Measurements from ENCODE around the gene TRIM38. TPM values are rescaled to one million over a fixed set of nuclear protein-coding genes. Genes with fewer than 3 reads are reported as not detected.
"Not testable (repeated sequence)": the region's sequence is repeated elsewhere in the genome, so short reads cannot be mapped to it uniquely, and the experiment has no call there.

TRIM38 gene
- total and polyA plus RNA-seq, 12 donors, result 1.3 to 5.4 (median 2.7) TPM

DNA sequence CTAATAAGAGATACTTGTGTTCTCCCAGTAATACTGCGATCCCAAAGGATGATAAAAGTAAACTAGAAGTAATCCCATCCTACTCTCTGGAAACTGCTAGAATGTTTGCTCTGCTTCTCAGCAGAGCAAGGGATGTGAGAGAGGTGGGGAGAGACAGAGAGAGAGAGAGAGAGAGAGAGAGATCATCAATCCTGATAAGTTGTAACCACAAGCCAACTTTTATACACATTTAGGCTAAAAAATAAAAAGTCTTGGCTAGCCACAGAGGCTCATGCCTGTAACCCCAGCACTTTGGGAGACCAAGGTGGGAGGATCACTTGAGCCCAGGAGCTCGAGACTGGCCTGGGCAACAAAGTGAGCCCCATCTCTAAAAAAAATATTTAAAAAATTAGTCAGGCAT is 16.0 kb upstream of the TRIM38 start:
- TF ChIP-seq CTCF (IDR thresholded peaks at IDR 0.05), result no peak
- 89 to 93% methylated on average over 2 of the region's 2 CpGs for WGBS, 2 donors
- intact Hi-C loops (cut with DNase I), result loop anchor here in 1 of 10 donors (10.0 kb wide), 1 partner anchor 232 kb away; no protein-coding TSS in a partner anchor
- H3K27me3 ChIP-seq, result no peaks in the 10 kb centered on the region
- H3K9me3 ChIP-seq, result peaks cover 0 to 9% (median 0%) of the 10 kb centered on the region in 11 donors
- DNase-seq (no peak), ATAC-seq (no peak)
- H3K4me1 ChIP-seq, result no peaks in the 10 kb centered on the region
- no peak overlapping the region for H3K4me3 ChIP-seq
- no peak overlapping the region for H3K27ac ChIP-seq
- H3K36me3 ChIP-seq, result no peaks in the 10 kb centered on the region

DNA sequence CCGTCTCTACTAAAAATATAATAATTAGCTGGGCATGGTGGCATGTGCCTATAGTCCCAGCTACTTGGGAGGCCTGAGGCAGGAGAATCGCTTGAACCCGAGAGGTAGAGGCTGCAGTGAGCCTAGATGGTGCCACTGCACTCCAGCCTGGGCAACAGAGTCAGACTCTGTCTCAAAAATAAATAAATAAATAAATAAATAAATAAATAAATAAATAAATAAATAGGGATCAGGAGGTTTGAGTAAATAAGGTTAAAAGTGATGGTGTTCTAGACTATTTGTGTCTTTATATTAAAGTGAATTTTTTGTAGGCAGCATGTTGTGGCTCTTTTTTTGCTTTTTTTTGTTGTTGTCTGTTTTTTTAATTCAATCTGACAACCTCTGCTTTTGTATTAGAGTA is 15.1 kb upstream of the TRIM38 start:
- H3K4me3 ChIP-seq, DNase-seq, H3K27me3 ChIP-seq, H3K27ac ChIP-seq, ATAC-seq, H3K36me3 ChIP-seq, H3K4me1 ChIP-seq, H3K9me3 ChIP-seq: not testable (repeated sequence)
- WGBS, 2 donors, result 93 to 95% methylated on average over 3 of the region's 3 CpGs
- intact Hi-C loops (cut with DNase I), result loop anchor here in 1 of 10 donors (10.0 kb wide), 1 partner anchor 233 kb away; no protein-coding TSS in a partner anchor

DNA sequence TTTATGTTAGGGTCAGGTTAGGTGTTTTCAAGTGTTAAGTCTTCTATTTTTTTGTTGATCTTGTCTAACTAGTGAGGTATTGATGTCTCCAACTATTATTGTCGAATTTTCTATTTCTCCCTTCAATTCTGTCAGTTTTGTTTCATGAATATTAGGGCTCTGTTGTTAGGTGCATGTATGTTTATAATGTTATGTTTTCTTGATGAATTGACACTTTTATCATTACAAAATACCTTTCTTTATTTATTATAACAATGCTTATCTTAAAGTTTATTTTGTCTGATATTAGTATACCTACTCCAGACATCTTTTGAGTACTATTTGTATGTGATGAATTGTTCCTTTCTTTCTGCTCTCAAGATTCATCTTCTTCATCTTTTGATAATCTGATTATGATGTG is 12.9 kb upstream of the TRIM38 start:
- intact Hi-C loops (cut with DNase I), result loop anchor here in 1 of 10 donors (10.0 kb wide), 1 partner anchor 235 kb away; no protein-coding TSS in a partner anchor
- no peaks in the 10 kb centered on the region for H3K4me1 ChIP-seq
- DNase-seq, result no peak
- no peaks in the 10 kb centered on the region for H3K27me3 ChIP-seq
- H3K4me3 ChIP-seq, result no peak overlapping the region
- no peaks in the 10 kb centered on the region for H3K36me3 ChIP-seq
- 85 to 92% methylated on average over 1 of the region's 1 CpG for WGBS, 2 donors
- no peak for TF ChIP-seq CTCF (IDR thresholded peaks at IDR 0.05)
- no peak overlapping the region for H3K27ac ChIP-seq
- no peak for ATAC-seq
- H3K9me3 ChIP-seq, result peaks cover 0 to 9% (median 0%) of the 10 kb centered on the region in 11 donors

DNA sequence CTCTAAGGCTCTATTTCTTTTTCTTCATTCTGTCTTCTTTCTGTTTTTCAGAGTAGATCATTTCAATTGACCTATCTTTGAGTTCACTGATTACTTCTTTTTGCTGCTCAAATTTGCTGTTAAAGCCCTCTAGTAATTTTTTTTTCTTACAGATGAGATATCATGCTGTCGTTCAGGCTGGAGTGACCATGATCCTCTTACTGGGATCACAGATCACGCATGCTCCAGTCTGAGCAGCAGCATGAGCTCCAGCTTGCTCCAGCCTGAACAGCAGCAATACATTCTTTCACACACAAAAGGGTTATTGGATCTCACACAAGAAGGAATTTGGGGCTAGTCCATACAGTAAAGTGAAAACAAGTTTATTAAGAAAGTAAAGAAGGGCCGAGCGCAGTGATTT is 12.3 kb upstream of the TRIM38 start:
- Histone ChIP-seq H3K36me3 (no peaks in the 10 kb centered on the region), H3K4me3 (no peak overlapping the region), H3K4me1 (no peaks in the 10 kb centered on the region), H3K9me3 (peaks cover 0 to 9% (median 0%) of the 10 kb centered on the region in 11 donors), H3K27me3 (no peaks in the 10 kb centered on the region), H3K27ac (no peak overlapping the region)
- WGBS, 2 donors, result 75 to 82% methylated on average over 4 of the region's 4 CpGs
- DNase-seq (no peak), ATAC-seq (no peak)
- no peak for TF ChIP-seq CTCF (IDR thresholded peaks at IDR 0.05)
- intact Hi-C loops (cut with DNase I), result no loop called here

DNA sequence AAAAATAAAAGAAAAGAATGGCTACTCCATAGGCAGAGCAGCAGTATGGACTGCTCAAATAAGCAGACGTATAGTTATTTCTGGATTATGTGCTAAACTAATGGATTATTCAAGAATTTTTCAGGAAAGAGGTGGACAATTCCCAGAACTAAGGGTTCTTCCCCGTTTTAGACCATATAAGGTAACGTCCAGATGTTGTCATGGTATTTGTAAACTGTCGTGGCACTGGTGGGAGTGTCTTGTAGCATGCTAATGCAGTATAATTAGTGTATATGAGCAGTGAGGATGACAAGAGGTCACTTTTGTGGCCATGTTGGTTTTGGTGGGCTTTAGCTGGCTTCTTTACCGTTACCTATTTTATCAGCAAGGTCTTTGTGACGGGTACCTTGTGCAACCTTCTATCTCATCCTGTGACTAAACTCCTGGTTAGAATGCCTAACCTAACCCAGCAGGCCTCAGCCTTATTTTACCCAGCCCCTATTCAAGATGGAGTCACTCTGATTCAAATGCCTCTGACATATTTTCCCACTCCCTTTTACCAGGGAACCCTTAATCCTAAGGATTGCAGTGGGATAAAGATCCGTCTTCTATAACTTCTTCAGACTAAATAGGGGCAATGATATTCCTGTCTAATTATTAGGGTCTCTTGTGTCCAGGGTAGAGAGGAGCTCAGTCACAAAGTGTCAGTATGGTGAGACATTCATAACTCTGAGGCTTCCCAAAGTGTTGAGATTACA is 11.1 kb upstream of the TRIM38 start:
- 73 to 81% methylated on average over 7 of the region's 7 CpGs for WGBS, 2 donors

More for the DNA sequence above, 11.1 kb upstream of the TRIM38 start:
- intact Hi-C loops (cut with DNase I), result no loop called here
- Histone ChIP-seq H3K4me3 (no peak overlapping the region), H3K36me3 (no peaks in the 10 kb centered on the region), H3K9me3 (peaks cover 0 to 9% (median 0%) of the 10 kb centered on the region in 11 donors), H3K27me3 (no peaks in the 10 kb centered on the region), H3K4me1 (no peaks in the 10 kb centered on the region), H3K27ac (no peak overlapping the region)
- TF ChIP-seq CTCF (IDR thresholded peaks at IDR 0.05), result no peak
- ATAC-seq, result no peak
- no peak for DNase-seq

All from heart right ventricle (tissue), 16 donors.